Measurements from ENCODE around the gene UBE2A. TPM values are rescaled to one million over a fixed set of nuclear protein-coding genes. Genes with fewer than 3 reads are reported as not detected.

The UBE2A gene
- total RNA-seq, 3 donors from 2014 or later = 30.5 to 35.4 (median 34.9) TPM

GRCh38 chrX:119607018-119607389, 32.6 kb downstream of the UBE2A start:
- Histone ChIP-seq H3K4me3 (peak overlapping the region; percentile 65 to 74 (median 71)), H3K27ac (peak overlapping the region; percentile 90), H3K4me1 (no peaks in the 10 kb centered on the region), H3K9me3 (no peaks in the 10 kb centered on the region), H3K36me3 (no peaks in the 10 kb centered on the region), H3K27me3 (peaks cover 0 to 11% of the 10 kb centered on the region in 2 donors)
- no peak for DNase-seq (ENCODE audit: low spot score in 2 of 2)
- intact Hi-C loops (cut with DNase I; ENCODE audit: low total_unique reads) = no loop called here
- TF ChIP-seq CTCF (IDR thresholded peaks at IDR 0.05) (no peak), POLR2AphosphoS5 (IDR thresholded peaks at IDR 0.05) (no peak), POLR2A (IDR thresholded peaks at IDR 0.05) (no peak)

- H3K4me3 ChIP-seq = no peak overlapping the region
- TF ChIP-seq POLR2A (IDR thresholded peaks at IDR 0.05) (no peak), CTCF (IDR thresholded peaks at IDR 0.05) (no peak), POLR2AphosphoS5 (IDR thresholded peaks at IDR 0.05) (no peak)
- H3K27ac ChIP-seq = no peak overlapping the region
- no peak for DNase-seq (ENCODE audit: low spot score in 2 of 2)
- no peaks in the 10 kb centered on the region for H3K36me3 ChIP-seq
- intact Hi-C loops (cut with DNase I; ENCODE audit: low total_unique reads) = no loop called here
- H3K4me1 ChIP-seq = no peaks in the 10 kb centered on the region
- no peaks in the 10 kb centered on the region for H3K9me3 ChIP-seq
- H3K27me3 ChIP-seq = no peaks in the 10 kb centered on the region
Observed at GRCh38 chrX:119614776-119615175, 40.4 kb downstream of the UBE2A start.

- intact Hi-C loops (cut with DNase I; ENCODE audit: low total_unique reads) = no loop called here
- Histone ChIP-seq H3K4me1 (no peaks in the 10 kb centered on the region), H3K36me3 (no peaks in the 10 kb centered on the region), H3K9me3 (no peaks in the 10 kb centered on the region), H3K27ac (no peak overlapping the region), H3K4me3 (no peak overlapping the region), H3K27me3 (no peaks in the 10 kb centered on the region)
- no peak for DNase-seq (ENCODE audit: low spot score in 2 of 2)
- no peak for TF ChIP-seq POLR2A (IDR thresholded peaks at IDR 0.05)
- no peak for TF ChIP-seq POLR2AphosphoS5 (IDR thresholded peaks at IDR 0.05)
- no peak for TF ChIP-seq CTCF (IDR thresholded peaks at IDR 0.05)
Observed at GRCh38 chrX:119617517-119618164, 43.3 kb downstream of the UBE2A start.

- intact Hi-C loops (cut with DNase I; ENCODE audit: low total_unique reads) = no loop called here
- Histone ChIP-seq H3K4me1 (no peaks in the 10 kb centered on the region), H3K9me3 (no peaks in the 10 kb centered on the region), H3K36me3 (no peaks in the 10 kb centered on the region), H3K27me3 (no peaks in the 10 kb centered on the region), H3K4me3 (no peak overlapping the region), H3K27ac (no peak overlapping the region)
- TF ChIP-seq POLR2AphosphoS5 (IDR thresholded peaks at IDR 0.05) = no peak
- no peak for TF ChIP-seq POLR2A (IDR thresholded peaks at IDR 0.05)
- no peak for TF ChIP-seq CTCF (IDR thresholded peaks at IDR 0.05)
- no peak for DNase-seq (ENCODE audit: low spot score in 2 of 2)
Observed at GRCh38 chrX:119618439-119618838, 44.1 kb downstream of the UBE2A start.

- no peak for TF ChIP-seq CTCF (IDR thresholded peaks at IDR 0.05)
- no peak for TF ChIP-seq POLR2AphosphoS5 (IDR thresholded peaks at IDR 0.05)
- TF ChIP-seq POLR2A (IDR thresholded peaks at IDR 0.05) = no peak
- Histone ChIP-seq H3K27ac (no peak overlapping the region), H3K4me3 (no peak overlapping the region), H3K4me1 (no peaks in the 10 kb centered on the region), H3K9me3 (no peaks in the 10 kb centered on the region), H3K27me3 (no peaks in the 10 kb centered on the region), H3K36me3 (no peaks in the 10 kb centered on the region)
- no peak for DNase-seq (ENCODE audit: low spot score in 2 of 2)
- intact Hi-C loops (cut with DNase I; ENCODE audit: low total_unique reads) = no loop called here
Observed at GRCh38 chrX:119622356-119623232, 48.2 kb downstream of the UBE2A start.

Measured in breast epithelium (tissue), 4 donors.